Subcutaneous adipose tissue (tissue), 4 donors: ENCODE results near the gene RPL27A. TPM values are rescaled to one million over a fixed set of nuclear protein-coding genes. Genes with fewer than 3 reads are reported as not detected.

ENCODE experiments used
- total RNA-seq, 4 donors: library from RNA; depleted of rRNA; stranded (reverse); fragments of >200 nt; gene quantifications; one replicate each; pipeline ENCODE4 v1.1.0, GENCODE V29; 2016
- TF ChIP-seq, protein P1 (sequence below): fragments of 450-650 bp; IDR thresholded peaks from one replicate; pipeline ENCODE4 v1.5.1; 2016; ENCODE audit warnings: low read depth, mild to moderate bottlenecking, control low read depth, antibody characterized with exemption, moderate library complexity

Gene RPL27A
- total RNA-seq, 4 donors from 2014 or later, result 925 to 1,376 (median 1,058) TPM

DNA sequence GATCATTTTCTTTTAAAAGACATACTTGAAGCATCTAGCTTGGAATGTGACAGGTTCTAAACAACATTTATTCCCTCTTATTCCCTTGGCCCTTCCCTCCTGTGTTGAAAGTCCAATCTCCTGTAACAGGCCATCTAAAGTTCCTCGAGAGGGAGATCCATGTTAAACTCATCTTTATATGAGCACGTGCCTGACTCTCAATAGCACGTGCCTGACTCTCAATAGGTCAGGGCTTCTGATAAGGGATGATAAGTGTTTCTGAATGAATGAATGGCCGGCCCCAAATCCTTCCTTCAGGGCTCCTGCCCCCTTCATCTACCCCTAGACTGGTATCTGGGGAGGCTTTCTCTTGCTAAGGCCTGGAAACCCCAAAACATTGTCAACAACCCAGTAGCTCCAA is 27.2 kb downstream of the RPL27A start:
- TF ChIP-seq, protein P1, sequence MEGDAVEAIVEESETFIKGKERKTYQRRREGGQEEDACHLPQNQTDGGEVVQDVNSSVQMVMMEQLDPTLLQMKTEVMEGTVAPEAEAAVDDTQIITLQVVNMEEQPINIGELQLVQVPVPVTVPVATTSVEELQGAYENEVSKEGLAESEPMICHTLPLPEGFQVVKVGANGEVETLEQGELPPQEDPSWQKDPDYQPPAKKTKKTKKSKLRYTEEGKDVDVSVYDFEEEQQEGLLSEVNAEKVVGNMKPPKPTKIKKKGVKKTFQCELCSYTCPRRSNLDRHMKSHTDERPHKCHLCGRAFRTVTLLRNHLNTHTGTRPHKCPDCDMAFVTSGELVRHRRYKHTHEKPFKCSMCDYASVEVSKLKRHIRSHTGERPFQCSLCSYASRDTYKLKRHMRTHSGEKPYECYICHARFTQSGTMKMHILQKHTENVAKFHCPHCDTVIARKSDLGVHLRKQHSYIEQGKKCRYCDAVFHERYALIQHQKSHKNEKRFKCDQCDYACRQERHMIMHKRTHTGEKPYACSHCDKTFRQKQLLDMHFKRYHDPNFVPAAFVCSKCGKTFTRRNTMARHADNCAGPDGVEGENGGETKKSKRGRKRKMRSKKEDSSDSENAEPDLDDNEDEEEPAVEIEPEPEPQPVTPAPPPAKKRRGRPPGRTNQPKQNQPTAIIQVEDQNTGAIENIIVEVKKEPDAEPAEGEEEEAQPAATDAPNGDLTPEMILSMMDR, result no peak

DNA sequence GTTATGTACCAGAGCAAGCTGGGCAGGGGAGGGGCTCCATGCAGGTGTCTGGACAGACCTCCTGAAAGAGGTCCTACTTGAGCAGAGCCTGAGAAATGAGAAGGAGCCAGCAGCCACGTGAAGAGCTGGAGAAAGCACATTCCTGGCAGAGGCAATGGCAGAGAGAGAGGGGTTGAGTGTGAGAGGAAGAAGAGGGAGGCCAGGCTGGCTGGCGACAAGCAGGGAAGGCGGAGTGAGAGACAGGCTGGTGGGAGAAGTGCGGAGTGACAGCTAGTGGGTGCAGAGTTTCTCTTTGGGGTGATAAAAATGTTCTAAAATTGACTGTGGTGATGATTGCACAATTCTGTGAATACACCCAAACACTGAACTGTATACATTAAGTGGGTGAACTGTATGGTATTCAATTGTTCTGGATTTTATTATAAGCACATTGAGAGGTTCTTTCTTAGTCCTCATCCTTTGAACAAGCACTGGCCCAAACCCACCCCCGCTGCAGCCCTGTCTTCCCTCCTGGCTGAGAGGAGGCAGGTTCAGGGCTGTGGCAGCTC is 29.4 kb downstream of the RPL27A start:
- TF ChIP-seq, protein P1, result no peak

DNA sequence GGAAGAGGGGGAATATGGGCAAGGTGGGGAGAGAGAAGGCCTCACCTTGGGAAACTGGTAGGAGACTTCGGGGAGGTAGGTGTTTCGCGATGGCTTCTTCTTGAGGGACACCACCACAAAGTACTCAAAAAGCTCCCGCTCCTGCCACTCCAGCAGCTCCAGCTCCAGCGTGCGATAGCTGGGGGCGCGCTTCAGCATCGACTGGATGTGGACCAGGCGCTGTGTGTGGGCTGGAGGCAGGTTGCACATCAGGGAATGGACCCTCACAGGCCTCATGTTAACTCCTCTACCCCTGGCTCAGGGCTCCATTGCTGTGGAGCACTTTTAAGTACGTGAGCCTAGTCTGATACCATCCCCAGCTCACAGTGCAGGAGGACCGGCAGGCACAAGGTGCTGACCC is 29.9 kb downstream of the RPL27A start:
- TF ChIP-seq, protein P1, result no peak

DNA sequence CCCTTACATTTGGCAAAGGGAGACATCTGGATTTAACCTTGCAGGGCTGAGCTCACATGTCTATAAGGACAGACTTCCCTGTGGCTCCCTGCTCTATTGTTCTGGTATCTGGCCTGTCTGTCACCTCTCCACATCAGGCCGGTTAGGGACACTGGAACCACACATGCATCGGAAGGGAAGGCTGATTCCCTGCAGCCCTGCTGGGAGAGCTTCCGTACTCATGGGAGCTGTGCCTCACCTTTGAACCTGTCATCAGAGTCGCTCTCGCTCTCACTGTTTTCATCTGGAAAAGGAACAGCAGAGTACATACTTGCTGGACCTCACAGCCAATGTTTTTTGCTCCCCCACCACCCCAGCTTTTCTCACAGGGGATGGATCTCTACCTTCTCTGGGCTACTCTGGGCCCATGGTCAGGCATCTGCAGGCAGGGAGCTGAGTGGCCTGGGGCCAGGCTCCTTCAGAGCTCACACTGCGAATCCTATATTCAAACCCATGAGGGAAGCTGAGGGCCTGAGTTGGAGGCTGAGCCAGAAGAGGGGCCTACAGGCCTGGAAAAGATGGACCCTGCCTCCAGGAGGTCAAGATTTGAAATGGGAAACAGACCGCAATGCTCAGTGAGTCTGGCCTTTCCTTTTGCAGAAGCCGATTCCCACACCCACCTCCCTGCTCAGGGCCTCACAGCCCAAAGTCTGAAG is 31.3 kb downstream of the RPL27A start:
- TF ChIP-seq, protein P1, result no peak

DNA sequence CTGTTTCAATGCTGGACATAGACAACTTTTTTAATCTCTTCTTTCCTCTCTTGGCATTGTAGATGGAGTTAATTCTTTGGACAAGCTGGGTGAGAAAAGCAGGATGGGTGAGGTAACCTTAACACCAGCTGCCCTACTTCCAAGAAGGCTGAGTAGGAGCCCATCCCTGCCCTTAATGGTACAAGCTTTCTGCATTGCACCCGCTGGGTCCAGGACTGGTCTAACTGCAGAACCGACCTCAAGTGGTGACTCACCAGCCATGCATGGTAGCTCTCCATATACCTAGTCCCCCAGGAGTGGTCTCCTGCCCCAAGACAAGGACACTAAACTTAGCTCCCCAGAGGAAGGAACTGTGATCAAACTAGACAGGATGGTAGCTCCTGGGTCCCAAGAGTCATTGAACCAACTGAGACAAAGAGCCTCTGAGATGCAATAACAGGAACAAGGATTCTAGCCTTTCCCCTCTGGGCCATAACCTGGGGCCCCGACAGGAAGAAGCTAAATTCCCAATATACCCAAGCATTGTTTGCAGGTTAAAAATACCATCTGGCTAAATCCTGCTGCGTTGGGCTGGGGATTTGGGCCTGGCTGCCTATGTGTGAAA is 32.1 kb downstream of the RPL27A start:
- TF ChIP-seq, protein P1, result no peak

DNA sequence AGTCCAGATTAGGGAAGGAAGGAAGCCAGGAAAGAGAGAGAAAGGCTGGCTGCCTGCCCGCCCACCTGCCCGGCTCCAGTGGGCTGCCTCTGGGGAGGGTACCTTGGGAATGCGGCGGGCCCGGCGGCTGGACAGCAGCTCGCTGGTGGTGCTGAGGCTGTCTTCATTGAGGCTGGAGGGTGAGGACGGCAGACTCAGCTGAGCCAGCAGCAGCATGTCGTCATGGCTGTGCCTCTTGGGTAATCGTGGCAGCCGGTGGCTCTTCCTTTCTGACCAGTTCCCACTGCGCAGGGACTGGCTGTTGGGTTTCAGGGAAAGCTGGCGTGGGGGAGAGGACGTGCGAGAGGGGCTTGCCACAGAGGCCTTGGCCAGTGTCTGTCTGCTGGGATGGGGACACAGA is 32.9 kb downstream of the RPL27A start:
- TF ChIP-seq, protein P1, result no peak

DNA sequence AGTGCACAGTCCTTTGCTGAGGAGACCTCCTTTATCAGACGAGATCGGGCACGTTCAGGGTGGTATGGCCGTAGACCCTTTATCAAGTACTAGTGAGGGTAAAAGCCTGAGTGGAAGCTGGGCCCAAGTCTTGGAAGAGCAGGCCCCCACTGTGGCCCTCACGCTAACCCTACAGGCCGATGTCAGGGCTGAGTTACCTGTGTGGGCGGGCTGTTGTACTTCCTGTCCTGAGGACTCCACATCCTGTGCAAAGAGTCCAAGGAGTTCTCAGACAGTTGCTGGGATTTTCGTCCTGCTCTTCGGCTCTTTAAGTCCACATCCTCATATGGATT is 34.9 kb downstream of the RPL27A start:
- TF ChIP-seq, protein P1, result no peak
